Loucy (cell line): Measurements from ENCODE around the gene HTN3.

Experiments
- EZH2phosphoT487 ChIP-seq: fragments of 200-600 bp; IDR thresholded peaks from 2 replicates; pipeline ENCODE4 v1.6.1; 2018; ENCODE audit warnings: antibody characterized with exemption, mild to moderate bottlenecking, moderate library complexity, borderline replicate concordance
- TF ChIP-seq, protein P1 (sequence below): fragments of 200-600 bp; sonication (generic); conservative IDR thresholded peaks from 2 replicates; pipeline ENCODE4 v1.5.1; 2014; ENCODE audit warnings: mild to moderate bottlenecking, antibody characterized with exemption, low read length

DNA sequence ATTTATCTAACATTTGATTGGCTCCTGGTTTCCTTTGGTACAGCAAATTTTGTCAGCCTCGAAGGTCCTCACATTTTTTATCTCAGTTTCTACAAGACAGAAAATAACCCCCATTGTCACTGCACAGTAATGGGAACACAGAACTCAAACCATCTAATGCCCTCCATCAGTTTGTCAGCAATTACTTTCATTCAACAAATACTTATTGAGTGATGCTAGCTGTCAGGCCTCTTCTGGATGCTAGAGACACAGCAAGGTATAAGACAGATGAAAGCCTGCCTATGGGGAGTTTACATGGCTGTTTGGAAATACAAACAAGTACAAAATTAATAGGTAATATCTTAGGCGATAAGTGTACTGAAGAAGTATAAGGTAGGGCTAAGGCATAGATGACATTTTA is 5.0 kb upstream of the HTN3 start:
- TF ChIP-seq, protein P1, sequence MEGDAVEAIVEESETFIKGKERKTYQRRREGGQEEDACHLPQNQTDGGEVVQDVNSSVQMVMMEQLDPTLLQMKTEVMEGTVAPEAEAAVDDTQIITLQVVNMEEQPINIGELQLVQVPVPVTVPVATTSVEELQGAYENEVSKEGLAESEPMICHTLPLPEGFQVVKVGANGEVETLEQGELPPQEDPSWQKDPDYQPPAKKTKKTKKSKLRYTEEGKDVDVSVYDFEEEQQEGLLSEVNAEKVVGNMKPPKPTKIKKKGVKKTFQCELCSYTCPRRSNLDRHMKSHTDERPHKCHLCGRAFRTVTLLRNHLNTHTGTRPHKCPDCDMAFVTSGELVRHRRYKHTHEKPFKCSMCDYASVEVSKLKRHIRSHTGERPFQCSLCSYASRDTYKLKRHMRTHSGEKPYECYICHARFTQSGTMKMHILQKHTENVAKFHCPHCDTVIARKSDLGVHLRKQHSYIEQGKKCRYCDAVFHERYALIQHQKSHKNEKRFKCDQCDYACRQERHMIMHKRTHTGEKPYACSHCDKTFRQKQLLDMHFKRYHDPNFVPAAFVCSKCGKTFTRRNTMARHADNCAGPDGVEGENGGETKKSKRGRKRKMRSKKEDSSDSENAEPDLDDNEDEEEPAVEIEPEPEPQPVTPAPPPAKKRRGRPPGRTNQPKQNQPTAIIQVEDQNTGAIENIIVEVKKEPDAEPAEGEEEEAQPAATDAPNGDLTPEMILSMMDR, result no peak
- no peak for TF ChIP-seq EZH2phosphoT487
